Amniotic stem cell (primary cell): ENCODE measurements around the gene CFAP57.
"Not testable (repeated sequence)": the region's sequence is repeated elsewhere in the genome, so short reads cannot be mapped to it uniquely, and the experiment has no call there.

Source experiments
- DNase-seq: peaks from one replicate; lab custom pipeline; 2025; lab: John Stamatoyannopoulos, UW

Gene CFAP57

GRCh38 chr1:43171876-43172526, at the start of gene CFAP57, which contains the start of gene EBNA1BP2:
TSS of gene CFAP57 (plus strand) at chr1:43172330. CDS start at chr1:43172754, 424 bp downstream.
TSS of gene EBNA1BP2 (minus strand) at chr1:43172290. CDS start at chr1:43172118, 172 bp downstream.
- peak; percentile 85 for DNase-seq

DNA sequence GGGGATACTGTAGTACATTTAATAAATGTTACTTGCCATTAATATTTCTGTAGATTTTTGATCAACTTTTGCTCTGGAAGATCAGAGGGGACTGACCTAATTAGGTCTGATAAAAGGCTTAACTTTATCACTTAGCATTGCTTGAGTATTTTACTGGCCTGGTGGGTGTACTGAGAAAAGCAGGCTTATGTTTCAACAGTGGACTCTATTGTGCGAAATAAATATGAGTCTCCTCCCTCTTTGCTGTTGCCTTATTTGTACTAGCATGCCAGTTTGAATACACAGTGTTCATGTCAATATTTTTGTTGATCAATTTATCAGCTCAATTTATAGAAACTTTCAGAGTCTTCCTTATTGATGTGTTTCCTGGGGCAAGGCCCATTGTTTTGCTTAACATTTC, 49.1 kb upstream of the CFAP57 start:
- no peak for DNase-seq

GRCh38 chr1:43128816-43129215, 43.3 kb upstream of the CFAP57 start:
- DNase-seq, result no peak

- no peak for DNase-seq
Measured at GRCh38 chr1:43129426-43129825, 42.7 kb upstream of the CFAP57 start.

- no peak for DNase-seq
Measured at GRCh38 chr1:43134068-43134467, 38.1 kb upstream of the CFAP57 start.

DNA sequence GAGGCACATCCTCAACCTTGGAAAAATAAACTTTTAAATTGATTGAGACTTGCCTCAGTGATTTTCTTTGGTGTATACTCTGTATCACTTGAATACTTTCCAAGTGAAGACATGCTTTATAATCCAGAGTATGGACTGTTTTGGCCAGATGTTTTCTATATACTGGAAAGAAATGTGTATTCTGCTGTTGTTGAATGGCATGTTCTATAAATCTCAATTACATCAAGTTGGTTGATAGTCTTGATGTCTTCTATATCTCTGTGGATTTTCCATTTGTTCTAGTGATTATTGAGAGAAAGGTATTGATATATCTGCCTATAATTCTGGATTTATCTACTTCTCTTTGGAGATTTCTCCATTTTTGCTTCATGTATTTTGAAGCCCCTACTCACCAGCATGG, 37.5 kb upstream of the CFAP57 start:
- no peak for DNase-seq

DNA sequence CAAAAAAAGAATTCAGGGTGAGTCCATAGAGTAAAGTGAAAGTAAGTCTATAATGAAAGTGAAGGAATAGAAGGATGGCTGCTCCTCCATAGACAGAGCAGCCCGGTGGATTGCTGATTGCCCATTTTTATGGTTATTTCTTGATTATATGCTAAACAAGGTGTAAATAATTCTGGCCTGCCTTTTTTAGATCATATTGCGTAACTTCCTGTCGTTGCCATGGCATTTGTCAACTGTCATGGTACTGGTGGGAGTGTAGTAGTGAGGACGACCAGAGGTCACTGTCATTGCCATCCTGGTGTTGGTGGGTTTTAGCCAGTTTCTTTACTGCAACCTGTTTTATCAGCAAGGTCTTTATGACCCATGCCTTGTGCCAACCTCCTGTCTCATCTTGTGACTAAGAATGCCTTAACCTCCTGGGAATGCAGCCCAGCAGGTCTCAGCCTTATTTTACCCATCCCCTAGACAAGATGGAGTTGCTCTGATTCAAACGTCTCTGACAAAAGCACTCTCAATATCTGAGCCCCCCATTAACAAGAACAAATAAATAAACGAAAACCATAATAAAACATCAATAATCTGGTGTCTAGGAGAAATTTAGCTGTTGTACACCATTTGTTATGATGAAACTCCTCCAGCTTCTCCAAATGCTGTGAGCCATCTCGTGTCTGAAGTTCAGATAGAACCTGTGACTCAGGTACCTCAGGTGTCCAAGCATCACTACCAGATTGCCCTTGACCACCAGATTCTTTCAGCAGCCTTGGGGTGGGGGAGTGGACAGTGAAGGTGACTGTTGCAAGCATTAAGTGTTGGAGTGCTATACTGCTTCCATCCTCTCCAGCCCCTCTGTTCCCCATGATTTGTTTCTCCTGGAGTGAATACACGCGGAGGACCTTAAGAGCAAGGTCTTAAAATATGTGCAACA, 36.0 kb upstream of the CFAP57 start:
- no peak for DNase-seq

GRCh38 chr1:43137445-43138052, 34.6 kb upstream of the CFAP57 start:
- DNase-seq, result no peak

DNA sequence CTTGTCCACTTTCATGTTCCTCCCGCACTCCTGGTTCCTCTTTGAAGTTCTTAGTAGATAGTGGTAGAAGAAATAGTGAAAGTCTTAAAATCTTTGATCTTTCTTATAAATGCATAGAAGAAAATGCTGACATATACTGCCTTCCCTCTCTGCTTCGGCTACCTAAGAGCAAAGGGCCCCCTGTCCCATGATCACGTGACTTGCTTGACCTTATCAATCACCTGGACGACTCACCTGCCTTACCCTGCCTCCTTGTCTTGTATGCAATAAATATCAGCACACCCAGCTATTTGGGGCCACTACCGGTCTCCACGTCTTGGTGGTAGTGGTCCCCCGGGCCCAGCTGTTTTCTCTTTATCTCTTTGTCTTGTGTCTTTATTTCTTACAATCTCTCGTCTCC, 32.8 kb upstream of the CFAP57 start:
- not testable (repeated sequence) for DNase-seq

GRCh38 chr1:43140010-43140409, 32.1 kb upstream of the CFAP57 start:
- no peak for DNase-seq

- no peak for DNase-seq
Measured at GRCh38 chr1:43140583-43140982, 31.5 kb upstream of the CFAP57 start.

- DNase-seq, result no peak
Measured at GRCh38 chr1:43143441-43143888, 28.7 kb upstream of the CFAP57 start.

DNA sequence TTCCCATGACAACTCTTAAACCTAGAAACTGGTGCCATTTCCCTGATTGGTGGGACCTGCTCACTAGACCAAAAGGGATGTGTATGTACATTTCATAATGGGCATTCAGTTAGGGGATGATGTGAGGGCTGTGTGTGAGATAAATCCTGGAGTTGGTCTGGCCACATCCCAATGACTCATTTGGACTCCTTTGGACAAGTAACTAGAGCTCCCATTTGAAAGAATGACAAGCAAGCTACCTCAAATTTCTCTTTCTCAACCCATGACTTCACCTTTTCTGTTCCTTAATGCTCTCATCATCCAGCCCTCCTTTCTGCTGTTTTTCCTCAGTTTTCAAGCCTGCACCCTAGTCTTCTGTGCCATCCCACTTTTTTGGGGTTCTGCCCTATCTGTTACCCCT, 27.9 kb upstream of the CFAP57 start:
- DNase-seq, result no peak

GRCh38 chr1:43147625-43148327, 24.4 kb upstream of the CFAP57 start:
- DNase-seq, result peak; percentile 14

DNA sequence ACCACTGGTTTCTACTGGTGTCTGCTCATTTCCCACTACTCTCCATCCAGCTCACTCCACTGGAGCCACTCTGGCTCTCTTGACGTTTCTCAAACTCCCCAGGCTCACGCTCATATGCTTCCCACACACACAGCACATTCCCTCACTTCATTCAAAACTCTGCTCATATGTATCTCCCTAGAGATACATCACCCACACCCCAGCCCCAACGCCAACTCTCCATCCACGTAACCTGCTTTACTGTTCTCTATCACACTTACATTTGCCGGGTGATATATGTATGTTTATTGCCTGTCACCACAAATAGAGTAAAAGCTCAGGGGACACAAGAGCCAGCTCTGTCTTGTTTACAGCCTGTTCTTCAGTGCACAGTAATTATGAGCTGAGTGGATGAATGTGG, 22.2 kb upstream of the CFAP57 start:
- DNase-seq, result no peak

- DNase-seq, result no peak
Measured at GRCh38 chr1:43152866-43153265, 19.3 kb upstream of the CFAP57 start.

DNA sequence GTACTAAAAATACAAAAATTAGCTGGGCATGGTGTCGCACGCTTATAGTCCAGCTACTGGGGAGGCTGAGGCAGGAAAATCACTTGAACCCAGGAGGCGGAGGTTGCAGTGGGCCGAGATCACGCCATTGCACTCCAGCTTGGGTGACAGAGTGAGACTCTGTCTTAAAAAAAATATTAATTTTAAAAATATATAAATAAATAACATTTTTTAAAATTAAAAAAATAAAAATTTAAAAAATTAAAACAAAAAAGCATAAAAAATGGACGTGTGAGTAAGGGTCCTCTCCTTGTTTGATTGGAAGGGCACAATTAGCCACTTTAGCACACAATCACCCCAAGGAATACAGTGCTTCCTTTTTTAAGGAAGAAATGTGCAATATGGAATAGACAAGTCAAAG, 18.7 kb upstream of the CFAP57 start:
- no peak for DNase-seq

- DNase-seq, result no peak
Measured at GRCh38 chr1:43156026-43156425, 16.1 kb upstream of the CFAP57 start.

DNA sequence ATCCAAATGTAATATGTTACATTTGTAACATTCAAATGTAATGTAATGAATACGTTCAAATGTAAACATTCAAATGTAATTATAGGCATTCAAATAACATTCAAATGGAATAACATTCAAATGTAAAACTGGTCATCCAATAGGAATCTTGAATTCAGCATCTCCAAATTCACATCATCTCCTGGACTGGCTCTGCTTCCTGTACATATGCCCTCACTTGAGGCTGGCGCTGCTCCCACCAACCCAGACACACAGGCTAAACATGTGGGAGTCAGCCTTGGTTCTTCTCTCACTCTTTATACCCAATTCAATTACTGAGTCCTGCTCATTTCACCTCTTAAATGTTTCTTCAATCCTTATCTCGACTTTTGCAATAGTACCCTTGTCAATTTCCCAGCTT, 7.0 kb upstream of the CFAP57 start:
- no peak for DNase-seq

- DNase-seq, result no peak
Measured at GRCh38 chr1:43165765-43166164, 6.4 kb upstream of the CFAP57 start.

DNA sequence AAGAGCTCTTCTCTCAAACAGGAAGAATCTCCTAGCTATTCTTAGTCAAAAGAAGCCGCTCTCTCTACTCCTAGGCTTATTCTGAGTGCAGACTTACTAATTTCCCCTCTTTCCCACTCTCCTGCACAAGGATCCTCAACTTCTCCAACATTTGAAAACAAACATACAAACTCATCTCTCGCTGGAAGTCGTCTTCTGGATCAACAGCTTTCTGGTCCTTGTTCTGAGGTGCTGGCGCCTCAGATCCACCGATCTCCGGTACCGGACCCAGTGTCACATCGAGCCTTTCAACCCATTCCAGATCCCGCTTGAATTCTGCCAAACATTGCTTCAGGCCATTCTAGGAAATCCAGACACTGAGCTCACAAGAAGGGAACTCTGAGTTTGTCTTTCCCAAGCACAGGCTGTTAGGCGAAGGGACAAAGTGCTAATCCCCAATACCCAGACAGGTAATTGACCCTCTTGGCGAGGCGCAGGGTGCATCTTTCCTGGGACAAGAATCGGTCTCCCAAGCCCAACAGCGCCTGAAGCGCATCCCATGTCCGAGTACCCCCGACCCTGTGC, 736 bp upstream of the CFAP57 start:
- no peak for DNase-seq

- peak; percentile 68 for DNase-seq
Measured at GRCh38 chr1:43172527-43172972, 420 bp downstream of the CFAP57 start.
